ENCODE data around the gene BUB1B. TPM values are rescaled to one million over a fixed set of nuclear protein-coding genes. Genes with fewer than 3 reads are reported as not detected.
"Not testable (repeated sequence)": the region's sequence is repeated elsewhere in the genome, so short reads cannot be mapped to it uniquely, and the experiment has no call there.

The BUB1B gene
- total RNA-seq, 2 experiments from 2014 or later: 102 to 106 TPM

DNA sequence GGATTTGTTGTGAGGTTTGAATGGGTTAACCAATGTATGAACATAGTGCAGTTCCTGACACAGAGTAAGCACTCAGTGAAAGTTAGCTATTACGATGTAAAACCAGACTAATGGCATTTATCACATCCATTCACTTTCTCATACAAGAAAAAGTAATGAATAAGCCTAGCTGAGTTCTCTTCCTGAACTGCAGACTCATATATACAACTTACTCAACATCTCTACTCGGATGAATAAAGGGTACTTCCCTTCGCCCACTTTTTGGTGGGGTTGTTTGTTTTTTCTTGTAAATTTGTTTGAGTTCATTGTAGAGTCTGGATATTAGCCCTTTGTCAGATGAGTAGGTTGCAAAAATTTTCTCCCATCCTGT, 22.7 kb upstream of the BUB1B start:
- H3K4me3 Mint-ChIP-seq, CTCF ChIA-PET: not testable (repeated sequence)

GRCh38 chr15:40142428-40142827, 18.4 kb upstream of the BUB1B start:
- intact Hi-C loops (cut with micrococcal nuclease): no loop called here
- no peaks in the 10 kb centered on the region for H3K27me3 Mint-ChIP-seq (ENCODE audit: low read depth)
- H3K4me3 Mint-ChIP-seq: no peak overlapping the region
- no peak overlapping the region for H3K27ac Mint-ChIP-seq
- CTCF ChIA-PET: no interaction called here
- H3K4me1 Mint-ChIP-seq (ENCODE audit: low read depth): no peaks in the 10 kb centered on the region
- no peaks in the 10 kb centered on the region for H3K9me3 Mint-ChIP-seq
- DNase-seq: no peak
- no peaks in the 10 kb centered on the region for H3K36me3 Mint-ChIP-seq (ENCODE audit: low read depth)

More for the DNA sequence above, 22.7 kb upstream of the BUB1B start:
- H3K9me3 Mint-ChIP-seq; H3K4me1 Mint-ChIP-seq (ENCODE audit: low read depth); DNase-seq; H3K27me3 Mint-ChIP-seq (ENCODE audit: low read depth); intact Hi-C loops (cut with micrococcal nuclease); H3K36me3 Mint-ChIP-seq (ENCODE audit: low read depth); H3K27ac Mint-ChIP-seq: not testable (repeated sequence)

DNA sequence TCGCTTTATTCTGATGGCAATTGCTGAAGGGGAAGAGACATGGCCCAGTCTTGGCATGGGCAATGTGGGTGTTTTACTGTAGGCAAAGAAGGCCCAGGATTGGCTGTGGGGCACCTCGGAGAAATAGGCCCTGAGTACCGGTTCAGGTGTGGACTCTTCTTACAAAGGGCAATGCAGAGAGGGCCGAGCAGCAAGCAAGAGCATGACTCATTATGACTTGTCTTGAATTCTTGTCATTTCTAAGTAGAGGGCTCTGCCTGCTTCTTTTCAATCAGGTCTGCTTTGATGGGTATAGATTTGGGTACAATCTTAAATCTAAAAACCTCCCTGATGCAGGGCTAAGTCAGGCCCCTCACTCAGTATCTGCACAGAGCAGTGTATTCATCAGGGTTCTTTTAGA, 14.8 kb upstream of the BUB1B start:
- no peaks in the 10 kb centered on the region for H3K4me1 Mint-ChIP-seq (ENCODE audit: low read depth)
- no peaks in the 10 kb centered on the region for H3K9me3 Mint-ChIP-seq
- no peaks in the 10 kb centered on the region for H3K36me3 Mint-ChIP-seq (ENCODE audit: low read depth)
- H3K4me3 Mint-ChIP-seq: no peak overlapping the region
- no peak overlapping the region for H3K27ac Mint-ChIP-seq
- no peak for DNase-seq
- intact Hi-C loops (cut with micrococcal nuclease): no loop called here
- no peaks in the 10 kb centered on the region for H3K27me3 Mint-ChIP-seq (ENCODE audit: low read depth)
- CTCF ChIA-PET: no interaction called here

GRCh38 chr15:40149339-40149738, 11.5 kb upstream of the BUB1B start:
- no peak overlapping the region for H3K4me3 Mint-ChIP-seq
- no peaks in the 10 kb centered on the region for H3K36me3 Mint-ChIP-seq (ENCODE audit: low read depth)
- DNase-seq: no peak
- H3K9me3 Mint-ChIP-seq: no peaks in the 10 kb centered on the region
- intact Hi-C loops (cut with micrococcal nuclease): no loop called here
- H3K27me3 Mint-ChIP-seq (ENCODE audit: low read depth): no peaks in the 10 kb centered on the region
- CTCF ChIA-PET: no interaction called here
- H3K27ac Mint-ChIP-seq: no peak overlapping the region
- no peaks in the 10 kb centered on the region for H3K4me1 Mint-ChIP-seq (ENCODE audit: low read depth)

- H3K9me3 Mint-ChIP-seq: no peaks in the 10 kb centered on the region
- no peak overlapping the region for H3K4me3 Mint-ChIP-seq
- intact Hi-C loops (cut with micrococcal nuclease): no loop called here
- no peaks in the 10 kb centered on the region for H3K4me1 Mint-ChIP-seq (ENCODE audit: low read depth)
- H3K27ac Mint-ChIP-seq: no peak overlapping the region
- no peaks in the 10 kb centered on the region for H3K36me3 Mint-ChIP-seq (ENCODE audit: low read depth)
- DNase-seq: no peak
- CTCF ChIA-PET: interaction anchor here (1.0 kb wide), 1 partner anchor 47 kb away, joined by 7 read pairs; no protein-coding TSS in a partner anchor
- H3K27me3 Mint-ChIP-seq (ENCODE audit: low read depth): no peaks in the 10 kb centered on the region
Measured at GRCh38 chr15:40150163-40150925, 10.5 kb upstream of the BUB1B start.

- no peak overlapping the region for H3K27ac Mint-ChIP-seq
- H3K9me3 Mint-ChIP-seq: no peaks in the 10 kb centered on the region
- CTCF ChIA-PET: interaction anchor here (0.6 to 1.0 kb wide), 2 partner anchors 17 to 46 kb away, joined by 3 to 7 read pairs; no protein-coding TSS in a partner anchor
- H3K36me3 Mint-ChIP-seq (ENCODE audit: low read depth): no peaks in the 10 kb centered on the region
- no peaks in the 10 kb centered on the region for H3K27me3 Mint-ChIP-seq (ENCODE audit: low read depth)
- DNase-seq: no peak
- no peak overlapping the region for H3K4me3 Mint-ChIP-seq
- H3K4me1 Mint-ChIP-seq (ENCODE audit: low read depth): no peaks in the 10 kb centered on the region
- intact Hi-C loops (cut with micrococcal nuclease): no loop called here
Measured at GRCh38 chr15:40151499-40151898, 9.4 kb upstream of the BUB1B start.

GRCh38 chr15:40151991-40152390, 8.9 kb upstream of the BUB1B start:
- no peaks in the 10 kb centered on the region for H3K27me3 Mint-ChIP-seq (ENCODE audit: low read depth)
- CTCF ChIA-PET: no interaction called here

DNA sequence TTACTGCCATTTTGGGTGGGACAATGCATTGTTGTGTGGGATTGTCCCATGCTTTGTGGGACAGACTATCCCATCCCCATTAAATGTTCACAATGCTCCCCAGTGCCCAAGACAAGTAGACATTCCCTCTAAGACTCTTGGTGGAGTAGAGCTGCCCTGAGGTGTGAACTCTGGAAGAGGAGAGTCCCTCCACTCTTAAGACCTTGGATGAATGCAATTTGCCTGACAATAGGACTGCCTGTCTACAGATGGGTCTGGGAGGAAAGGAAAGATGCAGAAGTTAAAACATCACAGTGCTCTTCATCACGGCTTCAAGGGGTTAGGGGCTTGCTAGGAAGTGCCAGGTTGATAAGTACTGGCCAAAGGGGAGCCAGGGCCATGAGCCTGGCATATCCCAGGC, 6.0 kb upstream of the BUB1B start:
- CTCF ChIA-PET; intact Hi-C loops (cut with micrococcal nuclease); H3K4me1 Mint-ChIP-seq (ENCODE audit: low read depth); H3K27ac Mint-ChIP-seq; H3K4me3 Mint-ChIP-seq; DNase-seq; H3K9me3 Mint-ChIP-seq; H3K27me3 Mint-ChIP-seq (ENCODE audit: low read depth); H3K36me3 Mint-ChIP-seq (ENCODE audit: low read depth): not testable (repeated sequence)

More at GRCh38 chr15:40151991-40152390, 8.9 kb upstream of the BUB1B start:
- no peak overlapping the region for H3K27ac Mint-ChIP-seq
- H3K4me1 Mint-ChIP-seq (ENCODE audit: low read depth): no peaks in the 10 kb centered on the region
- H3K4me3 Mint-ChIP-seq: no peak overlapping the region
- no peaks in the 10 kb centered on the region for H3K9me3 Mint-ChIP-seq
- no peak for DNase-seq
- intact Hi-C loops (cut with micrococcal nuclease): no loop called here
- no peaks in the 10 kb centered on the region for H3K36me3 Mint-ChIP-seq (ENCODE audit: low read depth)

DNA sequence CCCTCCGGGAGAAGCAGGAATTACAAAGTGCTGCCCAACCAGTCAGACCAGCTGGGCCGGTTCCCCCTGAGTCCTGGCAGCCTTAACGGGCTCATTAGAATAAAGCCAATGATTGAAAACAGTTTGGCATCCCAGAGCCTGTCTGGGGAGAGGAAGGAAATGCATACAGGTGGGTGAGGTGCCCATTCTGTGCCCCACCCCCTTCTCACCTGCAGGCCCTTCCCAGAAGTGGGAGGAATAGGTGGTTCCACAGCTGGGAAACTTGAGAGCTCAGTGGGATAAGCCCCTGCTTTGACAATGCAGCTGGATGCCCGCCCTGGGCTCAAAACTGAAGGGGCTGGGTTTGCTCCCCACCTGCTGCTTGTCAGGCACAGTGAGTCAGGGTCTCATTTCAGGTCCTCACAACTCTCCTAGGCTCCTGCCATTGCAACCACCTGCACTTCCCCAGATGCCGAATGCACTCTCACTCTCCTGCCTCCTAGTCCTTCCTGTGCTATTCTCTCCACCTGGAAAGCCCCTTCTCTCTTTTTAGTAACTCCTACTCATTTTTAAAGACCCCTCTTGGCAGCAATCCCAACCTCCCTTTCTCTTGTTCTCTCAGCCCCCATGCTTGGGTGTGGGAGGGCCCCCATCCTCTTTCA, 5.5 kb upstream of the BUB1B start:
- no peak for DNase-seq
- CTCF ChIA-PET: interaction anchor here (1.1 kb wide), 1 partner anchor 51 kb away, joined by 4 read pairs; no protein-coding TSS in a partner anchor
- H3K4me1 Mint-ChIP-seq (ENCODE audit: low read depth): no peaks in the 10 kb centered on the region
- H3K36me3 Mint-ChIP-seq (ENCODE audit: low read depth): no peaks in the 10 kb centered on the region
- H3K9me3 Mint-ChIP-seq: no peaks in the 10 kb centered on the region
- intact Hi-C loops (cut with micrococcal nuclease): no loop called here
- H3K4me3 Mint-ChIP-seq: no peak overlapping the region
- no peak overlapping the region for H3K27ac Mint-ChIP-seq
- no peaks in the 10 kb centered on the region for H3K27me3 Mint-ChIP-seq (ENCODE audit: low read depth)

DNA sequence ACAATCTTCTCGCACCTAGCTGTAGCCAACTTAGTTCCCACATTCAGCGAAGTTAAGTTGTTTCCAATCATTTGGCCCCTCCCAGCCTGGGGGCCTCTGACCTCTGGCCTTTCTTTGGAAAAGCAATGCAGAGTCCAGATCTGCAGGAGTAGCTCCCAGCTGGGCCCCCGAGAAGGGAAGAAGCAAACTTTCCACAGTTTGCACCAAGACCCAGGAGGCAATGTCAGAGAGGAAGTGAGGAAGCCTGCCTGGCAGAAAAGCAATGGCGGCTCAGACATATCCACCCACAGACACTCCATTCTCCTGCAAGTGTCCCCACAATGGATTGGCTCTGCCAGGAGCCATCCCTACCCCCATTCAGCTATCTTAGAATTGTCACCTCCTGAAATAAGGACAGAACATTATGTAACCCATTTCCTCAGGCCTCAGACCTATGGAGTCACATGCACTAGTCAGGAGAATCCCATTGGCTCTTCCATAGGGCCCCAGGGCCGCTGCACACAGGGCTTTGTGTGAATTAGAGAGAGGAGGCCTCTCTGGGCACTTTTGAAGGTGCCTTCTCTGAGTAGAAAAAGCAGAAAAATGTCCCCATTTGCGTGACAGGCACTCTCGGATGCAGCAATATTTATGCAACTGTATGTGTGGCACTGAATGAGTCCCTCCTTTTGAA, 3.0 kb upstream of the BUB1B start:
- Mint-ChIP-seq H3K27me3 (ENCODE audit: low read depth) (no peaks in the 10 kb centered on the region), H3K36me3 (ENCODE audit: low read depth) (no peaks in the 10 kb centered on the region), H3K4me3 (no peak overlapping the region), H3K9me3 (no peaks in the 10 kb centered on the region), H3K27ac (no peak overlapping the region), H3K4me1 (ENCODE audit: low read depth) (no peaks in the 10 kb centered on the region)
- CTCF ChIA-PET: interaction anchor here (0.6 to 1.0 kb wide), 2 partner anchors 112 to 153 kb away, joined by 3 read pairs; no protein-coding TSS in a partner anchor
- DNase-seq: no peak
- intact Hi-C loops (cut with micrococcal nuclease): no loop called here

- Mint-ChIP-seq H3K4me3 (no peak overlapping the region), H3K27ac (no peak overlapping the region), H3K36me3 (ENCODE audit: low read depth) (peaks cover 6% of the 10 kb centered on the region), H3K9me3 (no peaks in the 10 kb centered on the region), H3K27me3 (ENCODE audit: low read depth) (no peaks in the 10 kb centered on the region), H3K4me1 (ENCODE audit: low read depth) (peaks cover 6% of the 10 kb centered on the region)
- DNase-seq: no peak
- CTCF ChIA-PET: interaction anchor here (2.9 to 4.2 kb wide), 2 partner anchors 114 to 115 kb away, joined by 11 to 23 read pairs; no protein-coding TSS in a partner anchor
- intact Hi-C loops (cut with micrococcal nuclease): loop anchor here (1.0 to 5.0 kb wide), 3 partner anchors 31 to 238 kb away; partner anchors contain the start of gene GPR176
Measured at GRCh38 chr15:40160021-40160420, 848 bp upstream of the BUB1B start.

GRCh38 chr15:40161693-40162391, 973 bp downstream of the BUB1B start:
- CTCF ChIA-PET: interaction anchor here (0.5 to 4.2 kb wide), 8 partner anchors 56 to 377 kb away, joined by 3 to 23 read pairs (median 6); no protein-coding TSS in a partner anchor
- DNase-seq: no peak
- no peak overlapping the region for H3K4me3 Mint-ChIP-seq
- no peak overlapping the region for H3K27ac Mint-ChIP-seq
- intact Hi-C loops (cut with micrococcal nuclease): loop anchor here (1.0 to 5.0 kb wide), 6 partner anchors 33 to 380 kb away; partner anchors contain the start of genes FSIP1 and GPR176
- H3K4me1 Mint-ChIP-seq (ENCODE audit: low read depth): peaks cover 6% of the 10 kb centered on the region
- H3K36me3 Mint-ChIP-seq (ENCODE audit: low read depth): peaks cover 19% of the 10 kb centered on the region
- H3K27me3 Mint-ChIP-seq (ENCODE audit: low read depth): no peaks in the 10 kb centered on the region
- no peaks in the 10 kb centered on the region for H3K9me3 Mint-ChIP-seq

Measured in activated naive CD4-positive, alpha-beta T cell treated with anti-CD3 and anti-CD28 coated beads for 36 hours (primary cell).